IPS-18a (cell line): ENCODE measurements around the gene DLGAP4.

Experiments used
- H3K27ac ChIP-seq: one replicate; pipeline ENCODE4 v1.5.1; 2013; ENCODE audit warnings: low read length
- H3K27me3 ChIP-seq: one replicate; pipeline ENCODE4 v1.6.1; 2013; ENCODE audit warnings: mild to moderate bottlenecking, low read length; ENCODE audit not compliant: control insufficient read depth, insufficient read depth
- H3K36me3 ChIP-seq: one replicate; pipeline ENCODE4 v1.6.1; 2013; ENCODE audit warnings: low read depth, low read length; ENCODE audit not compliant: control insufficient read depth
- H3K4me1 ChIP-seq: one replicate; pipeline ENCODE4 v1.6.1; 2013; ENCODE audit warnings: low read depth, low read length; ENCODE audit not compliant: control insufficient read depth
- H3K4me3 ChIP-seq: one replicate; pipeline ENCODE4 v1.5.1; 2013; ENCODE audit warnings: low read length
- H3K9ac ChIP-seq: one replicate; pipeline ENCODE4 v1.6.1; 2013; ENCODE audit warnings: mild to moderate bottlenecking, low read length, moderate library complexity
- H3K9me3 ChIP-seq: one replicate; pipeline ENCODE4 v1.6.1; 2013; ENCODE audit warnings: low read depth, low read length; ENCODE audit not compliant: control insufficient read depth

DLGAP4 gene

GRCh38 chr20:36462440-36463211 is 156.5 kb downstream of the DLGAP4 start:
- no peaks in the 10 kb centered on the region for H3K9me3 ChIP-seq
- H3K27me3 ChIP-seq = no peaks in the 10 kb centered on the region
- H3K4me1 ChIP-seq = peaks cover 39% of the 10 kb centered on the region
- H3K36me3 ChIP-seq = no peaks in the 10 kb centered on the region
- no peak overlapping the region for H3K27ac ChIP-seq
- H3K4me3 ChIP-seq = peak overlapping the region; percentile 89
- H3K9ac ChIP-seq = peak overlapping the region; percentile 87

DNA sequence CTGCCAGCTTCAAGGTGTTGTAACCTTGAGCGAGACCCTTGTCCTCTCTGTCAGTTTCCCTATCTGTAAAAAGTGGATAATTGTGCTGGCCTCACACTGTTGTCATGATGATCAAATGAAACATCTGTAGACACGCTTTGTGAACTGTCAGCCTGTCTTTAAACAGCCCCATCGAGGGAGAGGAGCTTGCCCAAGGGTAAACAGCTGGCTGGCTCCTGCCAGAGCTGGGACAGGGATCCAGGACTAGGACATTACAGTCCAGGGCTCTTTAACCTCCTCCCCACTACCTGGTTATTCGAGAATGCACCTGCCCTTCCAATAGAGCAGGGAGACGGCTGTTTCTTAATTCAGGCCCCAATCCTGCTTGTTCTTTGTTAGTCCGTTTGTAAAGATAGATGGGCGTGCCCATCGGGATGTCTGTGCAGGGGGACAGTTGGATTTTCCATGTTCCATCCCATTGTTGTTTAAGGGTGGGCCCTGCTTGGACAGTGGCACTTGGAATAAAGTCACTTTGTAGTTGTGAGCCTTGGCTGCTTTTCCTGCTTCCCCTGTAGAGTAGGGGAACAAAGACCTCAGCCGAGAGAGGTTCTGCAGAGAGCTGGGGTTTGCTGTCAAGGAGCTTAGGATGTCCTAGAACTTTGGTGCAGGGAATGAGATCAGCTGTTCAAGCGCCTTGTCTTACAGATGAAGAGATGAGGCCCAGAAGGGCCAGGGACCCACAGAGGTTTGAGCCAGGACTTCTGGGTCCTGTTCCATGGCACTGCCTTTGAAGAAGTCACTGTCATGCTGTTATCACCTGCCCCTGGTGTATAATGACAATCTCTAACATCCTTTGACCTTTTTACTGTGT is 157.3 kb downstream of the DLGAP4 start:
- H3K27me3 ChIP-seq = no peaks in the 10 kb centered on the region
- no peak overlapping the region for H3K27ac ChIP-seq
- H3K9ac ChIP-seq = no peak overlapping the region
- H3K4me1 ChIP-seq = peaks cover 39% of the 10 kb centered on the region
- H3K36me3 ChIP-seq = no peaks in the 10 kb centered on the region
- H3K9me3 ChIP-seq = no peaks in the 10 kb centered on the region
- peak overlapping the region; percentile 89 for H3K4me3 ChIP-seq

GRCh38 chr20:36465109-36466080 is 159.3 kb downstream of the DLGAP4 start:
- Histone ChIP-seq H3K4me3 (no peak overlapping the region), H3K36me3 (no peaks in the 10 kb centered on the region), H3K4me1 (peaks cover 36% of the 10 kb centered on the region), H3K27ac (no peak overlapping the region), H3K9ac (no peak overlapping the region), H3K9me3 (no peaks in the 10 kb centered on the region), H3K27me3 (no peaks in the 10 kb centered on the region)

DNA sequence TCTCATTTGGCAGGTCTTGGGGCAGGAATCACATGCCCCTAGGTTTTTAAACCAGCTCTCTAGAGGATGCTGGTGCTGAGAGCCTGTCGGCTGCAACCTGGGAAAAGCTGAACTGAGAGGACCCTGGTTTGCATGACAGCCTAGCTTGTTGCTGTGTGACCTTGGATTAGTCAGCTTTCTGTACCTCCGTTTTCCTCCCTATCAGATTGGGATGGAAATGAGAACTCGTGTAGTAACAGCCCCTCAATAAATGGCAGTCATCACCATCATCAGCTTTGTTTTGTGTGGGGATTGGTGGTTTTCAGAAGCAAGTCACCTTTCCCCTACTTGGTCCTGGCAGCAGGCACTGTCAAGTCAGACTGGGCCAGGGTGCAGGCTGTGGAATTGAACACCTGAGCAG is 159.9 kb downstream of the DLGAP4 start:
- no peak overlapping the region for H3K4me3 ChIP-seq
- H3K4me1 ChIP-seq = peaks cover 31% of the 10 kb centered on the region
- H3K27me3 ChIP-seq = no peaks in the 10 kb centered on the region
- H3K9me3 ChIP-seq = no peaks in the 10 kb centered on the region
- H3K9ac ChIP-seq = no peak overlapping the region
- H3K27ac ChIP-seq = no peak overlapping the region
- H3K36me3 ChIP-seq = no peaks in the 10 kb centered on the region

GRCh38 chr20:36467076-36467999 is 161.2 kb downstream of the DLGAP4 start:
- peaks cover 37% of the 10 kb centered on the region for H3K4me1 ChIP-seq
- no peaks in the 10 kb centered on the region for H3K36me3 ChIP-seq
- no peak overlapping the region for H3K27ac ChIP-seq
- no peaks in the 10 kb centered on the region for H3K27me3 ChIP-seq
- no peak overlapping the region for H3K9ac ChIP-seq
- H3K9me3 ChIP-seq = no peaks in the 10 kb centered on the region
- H3K4me3 ChIP-seq = no peak overlapping the region

DNA sequence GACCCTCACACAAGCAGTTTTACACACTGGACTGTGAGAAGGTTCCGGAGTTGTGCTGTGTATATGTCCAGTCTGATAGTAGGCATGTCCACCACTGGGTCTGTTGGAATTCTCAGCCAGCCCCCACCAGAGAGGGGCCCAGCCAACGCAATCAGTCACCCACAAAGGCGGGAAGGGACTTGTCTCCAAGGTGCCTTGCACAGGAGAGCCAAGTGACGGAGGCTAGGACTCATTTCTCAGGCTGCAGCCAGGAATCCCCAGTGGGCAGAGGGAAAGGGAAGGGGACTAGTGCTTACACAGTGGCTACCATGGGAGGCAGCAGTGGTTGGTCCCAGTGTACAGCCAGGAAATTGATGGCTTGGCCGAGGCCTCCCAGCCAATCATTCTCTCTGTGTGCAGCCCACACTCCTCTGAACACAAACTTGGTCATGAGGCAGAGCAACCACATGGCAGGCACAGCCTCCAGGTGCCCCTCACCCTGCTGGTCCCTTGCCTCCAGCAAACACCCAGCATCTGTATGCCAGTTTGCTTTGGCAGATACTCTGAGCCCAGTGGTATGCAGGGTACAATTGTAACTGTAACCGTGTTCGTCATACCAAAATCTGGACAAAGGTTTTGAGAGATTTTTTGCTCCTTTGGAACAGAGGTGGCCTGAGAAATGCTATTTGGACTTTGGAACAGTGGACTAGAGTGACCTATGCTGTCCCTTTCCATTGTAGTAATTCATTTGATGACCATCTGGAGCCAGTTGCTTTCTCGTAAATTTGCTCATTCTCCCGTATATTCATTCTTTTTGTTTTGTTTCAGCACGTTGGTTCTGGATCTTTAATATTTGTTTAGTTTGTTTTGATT is 162.2 kb downstream of the DLGAP4 start:
- H3K9ac ChIP-seq = no peak overlapping the region
- H3K27me3 ChIP-seq = no peaks in the 10 kb centered on the region
- H3K4me1 ChIP-seq = peaks cover 39% of the 10 kb centered on the region

GRCh38 chr20:36469973-36470372 is 163.8 kb downstream of the DLGAP4 start:
- Histone ChIP-seq H3K36me3 (no peaks in the 10 kb centered on the region), H3K9me3 (no peaks in the 10 kb centered on the region), H3K4me3 (no peak overlapping the region), H3K27ac (no peak overlapping the region), H3K27me3 (no peaks in the 10 kb centered on the region), H3K4me1 (peaks cover 30% of the 10 kb centered on the region), H3K9ac (no peak overlapping the region)

More for the DNA sequence above, 162.2 kb downstream of the DLGAP4 start:
- Histone ChIP-seq H3K36me3 (no peaks in the 10 kb centered on the region), H3K4me3 (no peak overlapping the region), H3K9me3 (no peaks in the 10 kb centered on the region), H3K27ac (no peak overlapping the region)

DNA sequence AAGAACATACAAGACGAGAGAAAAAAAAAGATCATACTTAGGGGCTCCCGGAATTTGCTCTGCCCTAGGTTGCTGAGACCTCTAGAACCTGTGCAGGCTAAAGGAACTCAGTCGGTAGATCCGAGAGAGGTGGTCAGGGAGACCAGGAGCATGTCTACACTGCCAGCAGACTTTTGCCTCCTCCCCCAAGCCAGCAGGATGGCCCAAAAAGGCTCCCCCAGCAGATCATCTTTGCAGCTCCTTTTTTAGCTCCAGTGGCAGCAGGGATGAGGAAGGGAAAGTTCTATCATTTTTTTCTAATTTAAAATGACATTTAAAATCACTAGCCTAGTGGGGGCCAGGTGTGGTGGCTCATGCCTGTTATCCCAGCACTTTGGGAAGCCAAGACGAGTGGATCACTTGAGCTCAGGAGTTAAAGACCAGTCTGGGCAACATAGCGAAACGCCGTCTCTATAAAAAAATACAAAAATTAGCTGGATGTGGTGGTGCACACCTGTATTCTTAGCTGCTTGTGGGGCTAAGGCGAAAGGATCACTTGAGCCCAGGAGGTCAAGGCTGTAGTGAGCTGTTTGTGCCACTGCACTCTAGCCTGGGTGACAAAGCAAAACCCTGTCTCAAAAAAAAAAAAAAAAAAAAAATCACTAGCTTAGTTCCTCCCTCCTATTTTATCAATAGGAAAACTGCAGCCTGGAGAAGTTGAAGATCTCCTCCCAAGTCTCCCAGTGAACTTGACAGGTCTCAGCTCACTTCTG is 165.9 kb downstream of the DLGAP4 start:
- H3K4me3 ChIP-seq = no peak overlapping the region
- H3K27me3 ChIP-seq = no peaks in the 10 kb centered on the region
- peaks cover 15% of the 10 kb centered on the region for H3K4me1 ChIP-seq
- no peaks in the 10 kb centered on the region for H3K9me3 ChIP-seq
- H3K36me3 ChIP-seq = no peaks in the 10 kb centered on the region
- no peak overlapping the region for H3K9ac ChIP-seq
- H3K27ac ChIP-seq = no peak overlapping the region

GRCh38 chr20:36472637-36473090 is 166.5 kb downstream of the DLGAP4 start:
- Histone ChIP-seq H3K27ac (no peak overlapping the region), H3K9ac (no peak overlapping the region)

More at GRCh38 chr20:36472637-36473090, 166.5 kb downstream of the DLGAP4 start:
- Histone ChIP-seq H3K4me1 (peaks cover 15% of the 10 kb centered on the region), H3K36me3 (no peaks in the 10 kb centered on the region), H3K9me3 (no peaks in the 10 kb centered on the region), H3K4me3 (no peak overlapping the region), H3K27me3 (no peaks in the 10 kb centered on the region)
